Panc1 (cell line): Measurements from ENCODE around the gene EZH2.

Source experiments
- POLR2AphosphoS5 ChIP-seq: IDR thresholded peaks from 2 replicates; pipeline ENCODE4 v1.6.1; 2012; ENCODE audit warnings: mild to moderate bottlenecking, low read depth, low read length, moderate library complexity
- TF ChIP-seq, protein P1 (sequence below): fragments of 450-650 bp; IDR thresholded peaks from 2 replicates; pipeline ENCODE4 v1.5.1; 2017; ENCODE audit warnings: mild to moderate bottlenecking

DNA sequence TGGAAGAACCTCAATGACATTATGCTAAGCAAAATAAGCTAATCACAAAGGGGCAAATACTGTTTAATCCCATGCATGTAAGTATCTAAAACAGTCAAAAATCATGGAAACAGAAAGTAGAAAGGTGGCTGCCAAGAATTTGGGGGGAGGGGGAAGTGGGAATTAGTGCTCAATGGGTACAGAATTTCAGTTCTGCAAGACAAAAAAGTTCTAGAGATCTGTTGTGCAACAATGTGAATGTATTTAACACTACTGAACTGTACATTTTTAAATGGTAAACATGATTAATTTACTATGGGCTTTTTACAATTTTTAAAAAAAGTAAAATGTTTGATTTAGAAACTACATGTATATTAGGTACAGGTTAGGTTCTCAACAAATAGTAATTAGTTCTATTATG, 11.9 kb downstream of the EZH2 start:
- TF ChIP-seq, protein P1, sequence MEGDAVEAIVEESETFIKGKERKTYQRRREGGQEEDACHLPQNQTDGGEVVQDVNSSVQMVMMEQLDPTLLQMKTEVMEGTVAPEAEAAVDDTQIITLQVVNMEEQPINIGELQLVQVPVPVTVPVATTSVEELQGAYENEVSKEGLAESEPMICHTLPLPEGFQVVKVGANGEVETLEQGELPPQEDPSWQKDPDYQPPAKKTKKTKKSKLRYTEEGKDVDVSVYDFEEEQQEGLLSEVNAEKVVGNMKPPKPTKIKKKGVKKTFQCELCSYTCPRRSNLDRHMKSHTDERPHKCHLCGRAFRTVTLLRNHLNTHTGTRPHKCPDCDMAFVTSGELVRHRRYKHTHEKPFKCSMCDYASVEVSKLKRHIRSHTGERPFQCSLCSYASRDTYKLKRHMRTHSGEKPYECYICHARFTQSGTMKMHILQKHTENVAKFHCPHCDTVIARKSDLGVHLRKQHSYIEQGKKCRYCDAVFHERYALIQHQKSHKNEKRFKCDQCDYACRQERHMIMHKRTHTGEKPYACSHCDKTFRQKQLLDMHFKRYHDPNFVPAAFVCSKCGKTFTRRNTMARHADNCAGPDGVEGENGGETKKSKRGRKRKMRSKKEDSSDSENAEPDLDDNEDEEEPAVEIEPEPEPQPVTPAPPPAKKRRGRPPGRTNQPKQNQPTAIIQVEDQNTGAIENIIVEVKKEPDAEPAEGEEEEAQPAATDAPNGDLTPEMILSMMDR, result no peak
- no peak for TF ChIP-seq POLR2AphosphoS5
